ENCODE results near the gene GALNT18.
A peak's percentile ranks its signal among the peaks of the same experiment; 100 is the strongest.

- TF ChIP-seq CTCF (IDR thresholded peaks at IDR 0.05; ENCODE audit: low read depth, low read length, missing input control) (no peak), YY1 (IDR thresholded peaks at IDR 0.05) (no peak), RAD21 (IDR thresholded peaks at IDR 0.05) (no peak), MAX (IDR thresholded peaks at IDR 0.05) (no peak), JUND (IDR thresholded peaks at IDR 0.05) (no peak), HNF4G (IDR thresholded peaks at IDR 0.05) (no peak), ZBTB33 (IDR thresholded peaks at IDR 0.05) (no peak), TAF1 (conservative IDR thresholded peaks at IDR 0.05) (no peak), FOXA1 (IDR thresholded peaks at IDR 0.05) (no peak), RXRA (IDR thresholded peaks at IDR 0.05) (peak in 1 of 2 donors; percentile 14), REST (IDR thresholded peaks at IDR 0.05) (no peak), ATF3 (IDR thresholded peaks at IDR 0.05) (no peak)
Measured at GRCh38 chr11:11236498-11237059, 385.2 kb downstream of the GALNT18 start.

Measured in liver (tissue), 3 donors.